Measurements from ENCODE around the gene MRGPRF.

MRGPRF gene

DNA sequence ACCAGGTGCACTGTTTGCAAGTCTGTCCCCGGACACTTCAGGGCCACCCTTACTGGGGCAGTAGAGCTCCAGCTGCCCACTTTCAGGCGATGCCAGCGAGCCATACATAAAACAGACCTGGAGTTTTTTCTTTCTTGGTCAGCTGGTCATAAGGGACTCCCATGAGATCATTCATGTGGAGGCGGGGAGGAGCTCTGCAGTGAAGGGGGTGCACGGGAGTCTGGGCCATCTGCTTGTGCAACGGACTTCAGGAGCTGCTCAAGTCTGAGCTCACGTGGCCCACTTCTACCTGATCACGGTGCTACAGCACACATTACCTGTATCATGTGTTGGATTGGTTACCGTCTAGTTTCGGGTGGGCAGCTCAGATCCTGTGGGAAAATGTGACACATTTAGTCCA is 9.2 kb upstream of the MRGPRF start:
- no peak for ATAC-seq (ENCODE audit: insufficient read depth, low read depth)
- H3K4me2 ChIP-seq (ENCODE audit: insufficient read depth, low read length): no peak overlapping the region
- no peak for DNase-seq

DNA sequence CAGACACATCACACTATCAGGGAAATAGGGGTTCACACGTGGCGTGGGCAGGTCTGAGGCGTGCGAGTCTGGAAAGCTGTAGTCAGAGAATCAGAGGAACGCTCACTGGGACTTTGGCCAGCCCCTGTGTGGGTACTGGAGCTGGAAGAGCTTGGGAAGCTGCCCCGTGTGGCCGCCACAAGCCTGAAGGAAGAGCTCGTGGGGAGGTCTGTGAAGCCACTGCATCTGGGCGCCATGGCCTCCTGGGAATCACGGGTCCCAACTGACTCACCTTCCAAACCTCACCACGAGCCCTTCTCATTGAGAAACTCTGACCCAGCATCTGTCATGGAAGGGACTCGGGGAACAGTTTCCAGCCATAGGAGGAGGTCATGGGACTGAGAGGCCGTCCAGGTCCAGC is 5.9 kb upstream of the MRGPRF start:
- Histone ChIP-seq H3K27ac (ENCODE audit: low read length) (no peak overlapping the region), H2AFZ (ENCODE audit: low read depth, low read length) (no peak overlapping the region), H4K20me1 (ENCODE audit: insufficient read depth, low read length) (no peaks in the 10 kb centered on the region), H3K4me1 (ENCODE audit: insufficient read depth, low read length) (no peaks in the 10 kb centered on the region), H3K9me3 (ENCODE audit: insufficient read depth, low read length, severe bottlenecking) (no peaks in the 10 kb centered on the region), H3K4me3 (ENCODE audit: low read depth in 1 of 2, low read length in 2 of 2) (no peak overlapping the region), H3K9ac (ENCODE audit: low read depth, low read length) (no peak overlapping the region), H3K79me2 (ENCODE audit: insufficient read depth, low read length) (no peaks in the 10 kb centered on the region), H3K4me2 (ENCODE audit: insufficient read depth, low read length) (no peak overlapping the region), H3K27me3 (ENCODE audit: insufficient read depth, low read length, poor library complexity) (no peaks in the 10 kb centered on the region), H3K36me3 (ENCODE audit: insufficient read depth, low read length) (no peaks in the 10 kb centered on the region)
- TF ChIP-seq EZH2 (IDR thresholded peaks at IDR 0.05; ENCODE audit: borderline replicate concordance, low read depth, low read length, severe bottlenecking): no peak
- TF ChIP-seq, protein P1, sequence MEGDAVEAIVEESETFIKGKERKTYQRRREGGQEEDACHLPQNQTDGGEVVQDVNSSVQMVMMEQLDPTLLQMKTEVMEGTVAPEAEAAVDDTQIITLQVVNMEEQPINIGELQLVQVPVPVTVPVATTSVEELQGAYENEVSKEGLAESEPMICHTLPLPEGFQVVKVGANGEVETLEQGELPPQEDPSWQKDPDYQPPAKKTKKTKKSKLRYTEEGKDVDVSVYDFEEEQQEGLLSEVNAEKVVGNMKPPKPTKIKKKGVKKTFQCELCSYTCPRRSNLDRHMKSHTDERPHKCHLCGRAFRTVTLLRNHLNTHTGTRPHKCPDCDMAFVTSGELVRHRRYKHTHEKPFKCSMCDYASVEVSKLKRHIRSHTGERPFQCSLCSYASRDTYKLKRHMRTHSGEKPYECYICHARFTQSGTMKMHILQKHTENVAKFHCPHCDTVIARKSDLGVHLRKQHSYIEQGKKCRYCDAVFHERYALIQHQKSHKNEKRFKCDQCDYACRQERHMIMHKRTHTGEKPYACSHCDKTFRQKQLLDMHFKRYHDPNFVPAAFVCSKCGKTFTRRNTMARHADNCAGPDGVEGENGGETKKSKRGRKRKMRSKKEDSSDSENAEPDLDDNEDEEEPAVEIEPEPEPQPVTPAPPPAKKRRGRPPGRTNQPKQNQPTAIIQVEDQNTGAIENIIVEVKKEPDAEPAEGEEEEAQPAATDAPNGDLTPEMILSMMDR (IDR thresholded peaks at IDR 0.05; ENCODE audit: borderline replicate concordance, extremely low read depth, low read length, poor library complexity, severe bottlenecking): no peak
- no peak for DNase-seq
- ATAC-seq (ENCODE audit: insufficient read depth, low read depth): no peak

More for the DNA sequence above, 9.2 kb upstream of the MRGPRF start:
- no peaks in the 10 kb centered on the region for H3K79me2 ChIP-seq (ENCODE audit: insufficient read depth, low read length)
- no peaks in the 10 kb centered on the region for H3K27me3 ChIP-seq (ENCODE audit: insufficient read depth, low read length, poor library complexity)
- no peak overlapping the region for H3K4me3 ChIP-seq (ENCODE audit: low read depth in 1 of 2, low read length in 2 of 2)
- no peak overlapping the region for H3K9ac ChIP-seq (ENCODE audit: low read depth, low read length)
- H3K27ac ChIP-seq (ENCODE audit: low read length): no peak overlapping the region
- no peak for TF ChIP-seq EZH2 (IDR thresholded peaks at IDR 0.05; ENCODE audit: borderline replicate concordance, low read depth, low read length, severe bottlenecking)
- TF ChIP-seq, protein P1 (IDR thresholded peaks at IDR 0.05; ENCODE audit: borderline replicate concordance, extremely low read depth, low read length, poor library complexity, severe bottlenecking): no peak
- no peak overlapping the region for H2AFZ ChIP-seq (ENCODE audit: low read depth, low read length)
- no peaks in the 10 kb centered on the region for H4K20me1 ChIP-seq (ENCODE audit: insufficient read depth, low read length)
- H3K9me3 ChIP-seq (ENCODE audit: insufficient read depth, low read length, severe bottlenecking): no peaks in the 10 kb centered on the region
- no peaks in the 10 kb centered on the region for H3K4me1 ChIP-seq (ENCODE audit: insufficient read depth, low read length)
- no peaks in the 10 kb centered on the region for H3K36me3 ChIP-seq (ENCODE audit: insufficient read depth, low read length)

DNA sequence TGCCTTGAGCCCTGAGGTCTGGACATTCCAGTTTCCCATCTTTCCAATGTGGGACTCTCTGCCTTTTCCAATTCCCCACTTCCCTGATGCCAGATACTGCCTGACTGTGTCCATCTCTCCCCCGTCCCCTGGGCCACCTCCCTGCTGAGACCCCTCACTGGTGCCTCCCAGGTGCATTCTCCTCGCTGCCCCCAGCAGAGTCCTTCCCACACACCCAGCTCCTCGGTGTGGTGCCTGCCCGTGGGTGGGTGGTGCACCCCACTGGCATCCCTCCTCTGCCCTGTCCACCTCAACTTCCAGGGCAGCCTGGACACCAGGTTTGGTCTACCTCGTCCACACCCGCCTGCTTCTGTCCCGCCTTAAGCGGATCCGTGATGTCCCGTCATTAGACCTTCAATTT is 4.9 kb upstream of the MRGPRF start:
- DNase-seq (no peak), ATAC-seq (ENCODE audit: insufficient read depth, low read depth) (no peak)
- Histone ChIP-seq H3K27ac (ENCODE audit: low read length) (no peak overlapping the region), H3K9me3 (ENCODE audit: insufficient read depth, low read length, severe bottlenecking) (no peaks in the 10 kb centered on the region), H3K27me3 (ENCODE audit: insufficient read depth, low read length, poor library complexity) (no peaks in the 10 kb centered on the region), H3K4me1 (ENCODE audit: insufficient read depth, low read length) (no peaks in the 10 kb centered on the region), H3K4me2 (ENCODE audit: insufficient read depth, low read length) (no peak overlapping the region), H3K79me2 (ENCODE audit: insufficient read depth, low read length) (no peaks in the 10 kb centered on the region), H3K36me3 (ENCODE audit: insufficient read depth, low read length) (no peaks in the 10 kb centered on the region), H2AFZ (ENCODE audit: low read depth, low read length) (no peak overlapping the region), H4K20me1 (ENCODE audit: insufficient read depth, low read length) (no peaks in the 10 kb centered on the region), H3K9ac (ENCODE audit: low read depth, low read length) (no peak overlapping the region), H3K4me3 (ENCODE audit: low read depth in 1 of 2, low read length in 2 of 2) (no peak overlapping the region)
- TF ChIP-seq EZH2 (IDR thresholded peaks at IDR 0.05; ENCODE audit: borderline replicate concordance, low read depth, low read length, severe bottlenecking): no peak
- TF ChIP-seq, protein P1 (IDR thresholded peaks at IDR 0.05; ENCODE audit: borderline replicate concordance, extremely low read depth, low read length, poor library complexity, severe bottlenecking): no peak
